ENCODE measurements around the gene HDAC8.

- TF ChIP-seq, protein P1, sequence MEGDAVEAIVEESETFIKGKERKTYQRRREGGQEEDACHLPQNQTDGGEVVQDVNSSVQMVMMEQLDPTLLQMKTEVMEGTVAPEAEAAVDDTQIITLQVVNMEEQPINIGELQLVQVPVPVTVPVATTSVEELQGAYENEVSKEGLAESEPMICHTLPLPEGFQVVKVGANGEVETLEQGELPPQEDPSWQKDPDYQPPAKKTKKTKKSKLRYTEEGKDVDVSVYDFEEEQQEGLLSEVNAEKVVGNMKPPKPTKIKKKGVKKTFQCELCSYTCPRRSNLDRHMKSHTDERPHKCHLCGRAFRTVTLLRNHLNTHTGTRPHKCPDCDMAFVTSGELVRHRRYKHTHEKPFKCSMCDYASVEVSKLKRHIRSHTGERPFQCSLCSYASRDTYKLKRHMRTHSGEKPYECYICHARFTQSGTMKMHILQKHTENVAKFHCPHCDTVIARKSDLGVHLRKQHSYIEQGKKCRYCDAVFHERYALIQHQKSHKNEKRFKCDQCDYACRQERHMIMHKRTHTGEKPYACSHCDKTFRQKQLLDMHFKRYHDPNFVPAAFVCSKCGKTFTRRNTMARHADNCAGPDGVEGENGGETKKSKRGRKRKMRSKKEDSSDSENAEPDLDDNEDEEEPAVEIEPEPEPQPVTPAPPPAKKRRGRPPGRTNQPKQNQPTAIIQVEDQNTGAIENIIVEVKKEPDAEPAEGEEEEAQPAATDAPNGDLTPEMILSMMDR (IDR thresholded peaks at IDR 0.05; ENCODE audit: low read length), result no peak
- TF ChIP-seq EZH2 (optimal IDR thresholded peaks at IDR 0.05; ENCODE audit: low read depth, low read length), result no peak
- TF ChIP-seq EZH2phosphoT487 (IDR thresholded peaks at IDR 0.05; ENCODE audit: low read length), result no peak
These were observed 48.5 kb upstream of the HDAC8 start for GRCh38 chrX:72621163-72621562.
